ENCODE data around the gene FOXA2. TPM values are rescaled to one million over a fixed set of nuclear protein-coding genes. Genes with fewer than 3 reads are reported as not detected.

Gene FOXA2
- total and polyA plus RNA-seq, 2 donors = 0.02 TPM; not detected in 1

- DNase-seq (ENCODE audit: low read depth in 6 of 9, low spot score in 9 of 9) = no peak
- no peak overlapping the region for H3K4me3 ChIP-seq (ENCODE audit: low read length in 2 of 2)
- H3K27me3 ChIP-seq (ENCODE audit: control insufficient read depth in 2 of 2, insufficient read depth in 1 of 2, low read length in 1 of 2) = peaks cover 59 to 94% of the 10 kb centered on the region in 2 donors
- H3K4me1 ChIP-seq (ENCODE audit: control insufficient read depth in 2 of 2, insufficient read depth in 2 of 2, low read length in 2 of 2) = no peaks in the 10 kb centered on the region
- no peak overlapping the region for H3K27ac ChIP-seq (ENCODE audit: low read depth in 1 of 2, low read length in 1 of 2)
- no peaks in the 10 kb centered on the region for H3K9me3 ChIP-seq (ENCODE audit: control insufficient read depth in 2 of 2, insufficient read depth in 1 of 2, low read length in 1 of 2)
- no peaks in the 10 kb centered on the region for H3K36me3 ChIP-seq (ENCODE audit: control insufficient read depth in 2 of 2, insufficient read depth in 2 of 2, low read length in 1 of 2)
- WGBS = 14% methylated on average over 13 of the region's 13 CpGs
Measured at GRCh38 chr20:22566876-22567658, 17.3 kb downstream of the FOXA2 start.

DNA sequence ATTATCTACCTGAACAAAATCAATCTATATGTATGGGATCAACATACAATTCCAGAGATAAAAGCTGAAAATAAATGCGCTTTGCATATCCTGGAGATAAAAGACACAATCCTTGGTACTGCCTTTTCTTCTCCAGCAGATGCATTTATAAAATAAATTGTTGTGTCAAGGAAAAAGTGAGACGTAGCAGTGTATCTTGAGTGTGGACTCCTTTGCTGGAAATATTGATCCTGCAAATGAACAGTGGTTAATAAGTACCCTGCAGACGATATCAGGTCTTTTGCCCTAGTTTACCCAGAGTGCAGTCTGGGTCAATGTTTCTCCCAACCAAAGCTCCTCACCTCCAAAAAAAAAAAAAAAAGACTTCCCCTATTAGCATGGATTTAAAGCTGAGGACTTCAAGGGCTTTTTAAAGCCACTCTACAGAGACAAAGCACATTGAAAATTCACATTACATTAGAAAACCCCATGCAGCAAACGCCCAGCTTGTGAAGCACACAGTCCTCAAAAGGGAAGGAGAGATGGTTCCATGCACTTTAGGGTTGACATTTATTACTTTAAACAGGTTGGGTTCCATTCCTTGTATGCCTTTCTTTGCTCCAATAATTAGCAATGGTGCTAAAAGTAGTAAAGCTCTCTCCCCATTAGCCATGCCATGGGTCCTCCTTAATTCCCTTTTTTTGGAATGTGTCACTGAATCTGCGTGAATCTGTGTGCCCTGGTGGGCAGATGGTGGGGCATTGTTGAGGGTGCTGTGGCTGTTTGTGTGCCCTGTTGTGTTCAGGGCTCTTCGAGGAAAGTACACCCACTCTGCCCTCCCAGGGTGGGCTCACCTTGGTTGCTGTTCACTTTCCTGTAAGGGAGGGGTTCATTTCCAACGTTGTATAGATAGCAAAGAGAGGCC is 21.1 kb downstream of the FOXA2 start:
- peaks cover 49 to 92% of the 10 kb centered on the region in 2 donors for H3K27me3 ChIP-seq (ENCODE audit: control insufficient read depth in 2 of 2, insufficient read depth in 1 of 2, low read length in 1 of 2)
- H3K4me1 ChIP-seq (ENCODE audit: control insufficient read depth in 2 of 2, insufficient read depth in 2 of 2, low read length in 2 of 2) = no peaks in the 10 kb centered on the region
- no peak overlapping the region for H3K27ac ChIP-seq (ENCODE audit: low read depth in 1 of 2, low read length in 1 of 2)
- WGBS = 12% methylated on average over 7 of the region's 7 CpGs
- H3K9me3 ChIP-seq (ENCODE audit: control insufficient read depth in 2 of 2, insufficient read depth in 1 of 2, low read length in 1 of 2) = no peaks in the 10 kb centered on the region
- no peak overlapping the region for H3K4me3 ChIP-seq (ENCODE audit: low read length in 2 of 2)
- H3K36me3 ChIP-seq (ENCODE audit: control insufficient read depth in 2 of 2, insufficient read depth in 2 of 2, low read length in 1 of 2) = no peaks in the 10 kb centered on the region
- no peak for DNase-seq (ENCODE audit: low read depth in 6 of 9, low spot score in 9 of 9)

DNA sequence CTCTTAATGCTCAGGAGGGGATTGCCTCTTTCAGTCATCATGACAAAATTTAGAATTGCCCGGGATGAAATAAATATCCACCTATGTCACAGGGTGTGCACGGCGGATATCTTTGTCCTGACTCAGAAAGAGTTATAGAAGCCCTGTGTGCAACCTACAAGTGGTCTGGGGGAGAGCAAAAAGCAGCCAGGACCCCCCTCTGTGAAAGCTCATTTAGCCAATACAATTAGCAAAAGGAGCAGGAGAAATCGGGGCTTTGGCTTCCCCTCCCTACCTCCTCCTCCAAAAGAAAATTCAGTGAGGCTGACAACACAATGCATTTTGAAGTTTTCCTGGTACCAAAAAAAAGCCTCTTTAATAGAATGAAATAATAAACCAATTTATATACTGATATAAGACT is 21.8 kb downstream of the FOXA2 start:
- Histone ChIP-seq H3K4me3 (ENCODE audit: low read length in 2 of 2) (no peak overlapping the region), H3K9me3 (ENCODE audit: control insufficient read depth in 2 of 2, insufficient read depth in 1 of 2, low read length in 1 of 2) (no peaks in the 10 kb centered on the region), H3K36me3 (ENCODE audit: control insufficient read depth in 2 of 2, insufficient read depth in 2 of 2, low read length in 1 of 2) (no peaks in the 10 kb centered on the region), H3K27me3 (ENCODE audit: control insufficient read depth in 2 of 2, insufficient read depth in 1 of 2, low read length in 1 of 2) (peaks cover 42 to 92% of the 10 kb centered on the region in 2 donors), H3K4me1 (ENCODE audit: control insufficient read depth in 2 of 2, insufficient read depth in 2 of 2, low read length in 2 of 2) (no peaks in the 10 kb centered on the region), H3K27ac (ENCODE audit: low read depth in 1 of 2, low read length in 1 of 2) (no peak overlapping the region)
- no peak for DNase-seq (ENCODE audit: low read depth in 6 of 9, low spot score in 9 of 9)
- 12% methylated on average over 4 of the region's 4 CpGs for WGBS

DNA sequence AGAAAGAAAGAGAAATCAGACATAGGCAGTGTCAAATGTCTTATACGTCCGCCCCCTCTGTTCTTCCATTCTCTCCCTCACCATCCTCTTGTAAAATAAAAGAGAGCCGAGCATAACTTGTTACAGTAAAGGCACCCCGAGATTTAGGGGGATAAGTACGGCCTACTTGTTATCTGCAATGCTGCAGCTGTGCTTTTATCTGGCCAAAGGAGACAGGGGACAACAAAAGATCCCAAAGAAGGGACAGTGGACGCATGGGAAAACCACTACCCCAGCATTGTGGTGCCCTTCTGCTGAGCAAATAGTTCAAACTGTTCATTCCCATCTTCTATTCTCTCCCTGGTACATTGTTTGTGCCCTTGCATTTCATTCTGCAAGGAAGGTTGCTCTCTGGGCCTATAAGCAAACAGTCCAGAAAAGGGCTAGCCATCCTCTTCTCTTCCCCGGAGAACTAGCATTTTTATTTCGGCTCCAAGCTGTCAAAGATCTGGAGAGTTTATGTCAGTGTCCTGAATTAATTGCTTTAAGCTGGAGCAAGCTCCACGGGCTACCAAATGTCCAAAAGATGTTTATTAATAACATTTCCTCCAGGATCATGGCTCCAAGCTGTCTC is 22.3 kb downstream of the FOXA2 start:
- no peaks in the 10 kb centered on the region for H3K36me3 ChIP-seq (ENCODE audit: control insufficient read depth in 2 of 2, insufficient read depth in 2 of 2, low read length in 1 of 2)
- no peak overlapping the region for H3K27ac ChIP-seq (ENCODE audit: low read depth in 1 of 2, low read length in 1 of 2)
- H3K9me3 ChIP-seq (ENCODE audit: control insufficient read depth in 2 of 2, insufficient read depth in 1 of 2, low read length in 1 of 2) = no peaks in the 10 kb centered on the region
- 26% methylated on average over 9 of the region's 9 CpGs for WGBS
- no peak for DNase-seq (ENCODE audit: low read depth in 6 of 9, low spot score in 9 of 9)
- H3K27me3 ChIP-seq (ENCODE audit: control insufficient read depth in 2 of 2, insufficient read depth in 1 of 2, low read length in 1 of 2) = peaks cover 36 to 91% of the 10 kb centered on the region in 2 donors
- no peaks in the 10 kb centered on the region for H3K4me1 ChIP-seq (ENCODE audit: control insufficient read depth in 2 of 2, insufficient read depth in 2 of 2, low read length in 2 of 2)
- H3K4me3 ChIP-seq (ENCODE audit: low read length in 2 of 2) = no peak overlapping the region

DNA sequence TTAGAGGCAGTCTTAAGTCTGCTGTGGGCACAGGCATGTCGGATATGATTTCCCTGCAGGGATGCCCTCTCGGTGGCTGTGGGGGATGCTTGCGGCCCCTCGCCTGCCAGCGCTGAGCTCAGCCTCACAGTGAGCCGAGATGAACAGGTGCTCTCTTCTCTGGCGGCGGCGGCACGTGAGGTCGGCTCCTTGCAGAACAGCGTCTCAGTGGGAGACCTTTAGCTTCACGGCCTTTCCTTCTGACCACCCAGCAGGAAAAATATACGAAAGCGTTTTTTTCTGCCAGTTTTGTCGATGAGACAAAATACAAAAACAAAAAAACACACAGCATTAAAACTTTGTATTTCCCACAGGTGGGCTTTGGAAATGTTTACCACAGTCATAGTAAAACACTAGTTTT is 23.6 kb downstream of the FOXA2 start:
- DNase-seq (ENCODE audit: low read depth in 6 of 9, low spot score in 9 of 9) = no peak
- no peak overlapping the region for H3K4me3 ChIP-seq (ENCODE audit: low read length in 2 of 2)
- H3K27ac ChIP-seq (ENCODE audit: low read depth in 1 of 2, low read length in 1 of 2) = no peak overlapping the region
- 10% methylated on average over 16 of the region's 16 CpGs for WGBS
- H3K36me3 ChIP-seq (ENCODE audit: control insufficient read depth in 2 of 2, insufficient read depth in 2 of 2, low read length in 1 of 2) = no peaks in the 10 kb centered on the region
- H3K9me3 ChIP-seq (ENCODE audit: control insufficient read depth in 2 of 2, insufficient read depth in 1 of 2, low read length in 1 of 2) = no peaks in the 10 kb centered on the region
- no peaks in the 10 kb centered on the region for H3K4me1 ChIP-seq (ENCODE audit: control insufficient read depth in 2 of 2, insufficient read depth in 2 of 2, low read length in 2 of 2)
- H3K27me3 ChIP-seq (ENCODE audit: control insufficient read depth in 2 of 2, insufficient read depth in 1 of 2, low read length in 1 of 2) = peaks cover 24 to 84% of the 10 kb centered on the region in 2 donors

DNA sequence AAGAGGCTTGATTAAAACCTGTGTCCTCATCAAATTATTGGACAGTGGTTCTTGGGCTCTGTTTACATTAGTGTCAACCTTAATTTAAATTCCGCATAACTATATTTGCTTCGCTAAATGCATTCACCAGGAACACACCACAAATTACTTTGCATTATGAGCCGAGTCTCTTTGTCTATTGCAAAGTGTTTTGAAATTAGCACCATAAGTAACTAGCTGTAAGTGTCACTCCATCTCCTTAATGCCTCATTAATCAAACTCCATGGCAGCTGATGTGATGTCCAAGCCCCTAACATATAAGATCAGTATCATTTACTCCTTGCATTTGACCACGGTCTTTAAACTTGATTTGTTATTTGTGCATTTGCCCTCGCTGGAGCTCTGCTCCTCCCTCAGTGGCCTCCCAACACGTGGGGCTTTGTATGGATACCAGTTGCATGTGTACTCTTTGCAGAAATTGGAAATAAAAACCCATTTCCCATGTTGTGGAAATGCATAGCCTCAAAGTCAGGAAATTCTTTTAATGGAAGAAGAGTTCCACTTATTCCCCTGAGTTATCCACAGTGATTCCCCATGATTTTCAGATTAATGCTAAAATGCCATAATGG is 24.6 kb downstream of the FOXA2 start:
- H3K4me1 ChIP-seq (ENCODE audit: control insufficient read depth in 2 of 2, insufficient read depth in 2 of 2, low read length in 2 of 2) = no peaks in the 10 kb centered on the region
- no peak overlapping the region for H3K27ac ChIP-seq (ENCODE audit: low read depth in 1 of 2, low read length in 1 of 2)
- H3K4me3 ChIP-seq (ENCODE audit: low read length in 2 of 2) = no peak overlapping the region
- no peak for DNase-seq (ENCODE audit: low read depth in 6 of 9, low spot score in 9 of 9)
- H3K27me3 ChIP-seq (ENCODE audit: control insufficient read depth in 2 of 2, insufficient read depth in 1 of 2, low read length in 1 of 2) = peaks cover 24 to 80% of the 10 kb centered on the region in 2 donors
- no peaks in the 10 kb centered on the region for H3K9me3 ChIP-seq (ENCODE audit: control insufficient read depth in 2 of 2, insufficient read depth in 1 of 2, low read length in 1 of 2)
- H3K36me3 ChIP-seq (ENCODE audit: control insufficient read depth in 2 of 2, insufficient read depth in 2 of 2, low read length in 1 of 2) = no peaks in the 10 kb centered on the region
- 19% methylated on average over 6 of the region's 6 CpGs for WGBS

GRCh38 chr20:22557403-22558276 is 26.7 kb downstream of the FOXA2 start:
- Histone ChIP-seq H3K9me3 (ENCODE audit: control insufficient read depth in 2 of 2, insufficient read depth in 1 of 2, low read length in 1 of 2) (no peaks in the 10 kb centered on the region), H3K27ac (ENCODE audit: low read depth in 1 of 2, low read length in 1 of 2) (no peak overlapping the region), H3K36me3 (ENCODE audit: control insufficient read depth in 2 of 2, insufficient read depth in 2 of 2, low read length in 1 of 2) (no peaks in the 10 kb centered on the region), H3K27me3 (ENCODE audit: control insufficient read depth in 2 of 2, insufficient read depth in 1 of 2, low read length in 1 of 2) (peaks cover 21 to 61% of the 10 kb centered on the region in 2 donors), H3K4me3 (ENCODE audit: low read length in 2 of 2) (no peak overlapping the region), H3K4me1 (ENCODE audit: control insufficient read depth in 2 of 2, insufficient read depth in 2 of 2, low read length in 2 of 2) (no peaks in the 10 kb centered on the region)
- WGBS = 86% methylated on average over 13 of the region's 13 CpGs
- no peak for DNase-seq (ENCODE audit: low read depth in 6 of 9, low spot score in 9 of 9)

DNA sequence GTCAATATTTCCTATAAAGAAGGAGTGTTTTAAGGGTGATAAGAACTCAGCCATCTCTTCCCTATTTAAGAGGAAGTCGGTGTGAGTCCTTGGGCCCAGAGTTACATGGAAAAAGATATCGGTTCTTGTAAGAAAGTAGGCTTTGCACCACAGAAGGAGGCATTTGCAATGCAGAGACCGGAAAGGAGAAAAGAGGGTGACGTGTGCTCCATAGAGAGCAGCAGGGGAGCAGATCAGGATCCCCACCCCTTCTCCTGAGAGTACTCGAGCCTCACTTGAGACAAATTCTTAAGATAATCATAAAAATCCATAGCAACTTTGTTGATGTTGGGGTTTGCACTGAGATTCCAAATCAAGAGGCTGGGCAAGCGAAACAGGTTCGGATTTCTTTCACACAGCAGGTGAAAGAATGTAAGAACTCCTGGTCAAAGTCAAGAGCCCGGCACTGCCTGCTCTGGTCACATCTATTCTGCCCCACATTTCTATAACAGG is 27.8 kb downstream of the FOXA2 start:
- no peaks in the 10 kb centered on the region for H3K36me3 ChIP-seq (ENCODE audit: control insufficient read depth in 2 of 2, insufficient read depth in 2 of 2, low read length in 1 of 2)
- no peak overlapping the region for H3K4me3 ChIP-seq (ENCODE audit: low read length in 2 of 2)
- peaks cover 19 to 51% of the 10 kb centered on the region in 2 donors for H3K27me3 ChIP-seq (ENCODE audit: control insufficient read depth in 2 of 2, insufficient read depth in 1 of 2, low read length in 1 of 2)
- WGBS = 55% methylated on average over 8 of the region's 8 CpGs
- DNase-seq (ENCODE audit: low read depth in 6 of 9, low spot score in 9 of 9) = no peak
- no peaks in the 10 kb centered on the region for H3K4me1 ChIP-seq (ENCODE audit: control insufficient read depth in 2 of 2, insufficient read depth in 2 of 2, low read length in 2 of 2)
- no peaks in the 10 kb centered on the region for H3K9me3 ChIP-seq (ENCODE audit: control insufficient read depth in 2 of 2, insufficient read depth in 1 of 2, low read length in 1 of 2)
- H3K27ac ChIP-seq (ENCODE audit: low read depth in 1 of 2, low read length in 1 of 2) = no peak overlapping the region

All from thymus (tissue), 11 donors.